RWPE1 (cell line): ENCODE measurements around the gene CRAT.

Experiments used
- CTCF ChIA-PET: fragments of 350-600 bp; sonication (Branson Sonifier 250); formaldehyde crosslinking; extraction: SDS; loops from one replicate; lab custom pipeline; 2021; lab: Yijun Ruan, JAX
- POLR2A ChIA-PET: fragments of 400-600 bp; formaldehyde crosslinking; extraction: SDS; loops from one replicate; lab custom pipeline; 2020; ENCODE audit warnings: antibody characterized with exemption; ENCODE audit not compliant: low non-redundant PET; lab: Yijun Ruan, JAX
- DNase-seq: peaks from one replicate; pipeline ENCODE4 v3.0.0; 2012; ENCODE audit warnings: low spot score
- H3K27ac ChIP-seq: fragments of 450-650 bp; 2 replicates; pipeline ENCODE4 v1.5.1; 2017
- CTCF ChIP-seq: fragments of 450-650 bp; conservative IDR thresholded peaks from 2 replicates; pipeline ENCODE4 v1.5.1; 2017; ENCODE audit warnings: low read depth, mild to moderate bottlenecking

CRAT gene

GRCh38 chr9:129098328-129098727 is 12.3 kb downstream of the CRAT start:
- TF ChIP-seq CTCF, result no peak
- POLR2A ChIA-PET, result interaction anchor here (0.6 to 1.5 kb wide), 3 partner anchors 17 to 18 kb away, joined by 3 read pairs; partner anchors contain the start of gene DOLPP1
- DNase-seq, result no peak
- CTCF ChIA-PET, result interaction anchor here (0.6 to 0.7 kb wide), 3 partner anchors 36 to 471 kb away, joined by 3 read pairs; no protein-coding TSS in a partner anchor
- no peak overlapping the region for H3K27ac ChIP-seq

GRCh38 chr9:129097671-129098306 is 12.8 kb downstream of the CRAT start:
- no peak overlapping the region for H3K27ac ChIP-seq
- POLR2A ChIA-PET, result interaction anchor here (0.6 to 1.5 kb wide), 4 partner anchors 11 to 17 kb away, joined by 3 to 11 read pairs (median 3); partner anchors contain the start of gene DOLPP1
- CTCF ChIA-PET, result interaction anchor here (0.7 to 1.1 kb wide), 2 partner anchors 41 to 103 kb away, joined by 3 to 4 read pairs; no protein-coding TSS in a partner anchor
- TF ChIP-seq CTCF, result no peak
- no peak for DNase-seq

- no peak for DNase-seq
- no peak for TF ChIP-seq CTCF
- POLR2A ChIA-PET, result no interaction called here
- CTCF ChIA-PET, result interaction anchor here (0.6 kb wide), 1 partner anchor 18 kb away, joined by 5 read pairs; no protein-coding TSS in a partner anchor
- no peak overlapping the region for H3K27ac ChIP-seq
Observed at GRCh38 chr9:129095908-129096307, 14.7 kb downstream of the CRAT start.

- ChIA-PET CTCF (interaction anchor here (0.6 to 2.3 kb wide), 2 partner anchors 8 to 23 kb away, joined by 5 to 15 read pairs; no protein-coding TSS in a partner anchor), POLR2A (interaction anchor here (0.6 kb wide), 1 partner anchor 27 kb away, joined by 5 read pairs; no protein-coding TSS in a partner anchor)
- DNase-seq, result no peak
- TF ChIP-seq CTCF, result no peak
- no peak overlapping the region for H3K27ac ChIP-seq
Observed at GRCh38 chr9:129095170-129095667, 15.4 kb downstream of the CRAT start.

- TF ChIP-seq CTCF, result no peak
- CTCF ChIA-PET, result interaction anchor here (0.6 to 2.3 kb wide), 3 partner anchors 9 to 66 kb away, joined by 3 to 15 read pairs (median 5); partner anchors contain the start of gene SH3GLB2
- DNase-seq, result no peak
- 0 out of 2 replicates have a peak overlapping the region, but pooled peaks have one; percentile 1 for H3K27ac ChIP-seq
- POLR2A ChIA-PET, result no interaction called here
Observed at GRCh38 chr9:129094387-129095169, 16.0 kb downstream of the CRAT start.
